HFFc6 (cell line): Measurements from ENCODE around the gene RNU6-9. TPM values are rescaled to one million over a fixed set of nuclear protein-coding genes. Genes with fewer than 3 reads are reported as not detected.

Experiments used
- DNase-seq: peaks from one replicate; pipeline ENCODE4 v3.0.0-alpha.2; 2018
- H3K27ac Mint-ChIP-seq: 2 replicates; pipeline ENCODE4 v1.8.0; 2020; ENCODE audit warnings: mild to moderate bottlenecking, mixed read lengths
- H3K27me3 Mint-ChIP-seq: 2 replicates; pipeline ENCODE4 v1.8.0; 2021; ENCODE audit warnings: mild to moderate bottlenecking, moderate library complexity, mixed read lengths; ENCODE audit not compliant: insufficient read depth
- H3K36me3 Mint-ChIP-seq: 2 replicates; pipeline ENCODE4 v1.8.0; 2021; ENCODE audit warnings: low read depth, mixed read lengths
- H3K4me1 Mint-ChIP-seq: 2 replicates; pipeline ENCODE4 v1.8.0; 2020; ENCODE audit warnings: low read depth, mixed read lengths
- H3K4me3 Mint-ChIP-seq: 2 replicates; pipeline ENCODE4 v1.8.0; 2020; ENCODE audit warnings: mild to moderate bottlenecking, moderate library complexity, mixed read lengths
- H3K9me3 Mint-ChIP-seq: 2 replicates; pipeline ENCODE4 v1.8.0; 2020; ENCODE audit warnings: mild to moderate bottlenecking, mixed read lengths
- total RNA-seq, 6 experiments: library from RNA; stranded (reverse); fragmentation: NEBNext Ultra II Directional; extraction: Animal tissue kit (Norgen Biotek cat#: 25700); gene quantifications; 2 replicates in 1 of 6; 3 replicates in 5 of 6; pipeline ENCODE4 v1.2.3, GENCODE V29; 2021
- TF ChIP-seq, protein P1 (sequence below): fragments of 200-600 bp; sonication (generic); IDR thresholded peaks from 2 replicates; pipeline ENCODE4 v1.5.0; 2021; ENCODE audit warnings: antibody characterized with exemption, mild to moderate bottlenecking

The RNU6-9 gene
- total RNA-seq, 6 experiments from 2014 or later: not detected

DNA sequence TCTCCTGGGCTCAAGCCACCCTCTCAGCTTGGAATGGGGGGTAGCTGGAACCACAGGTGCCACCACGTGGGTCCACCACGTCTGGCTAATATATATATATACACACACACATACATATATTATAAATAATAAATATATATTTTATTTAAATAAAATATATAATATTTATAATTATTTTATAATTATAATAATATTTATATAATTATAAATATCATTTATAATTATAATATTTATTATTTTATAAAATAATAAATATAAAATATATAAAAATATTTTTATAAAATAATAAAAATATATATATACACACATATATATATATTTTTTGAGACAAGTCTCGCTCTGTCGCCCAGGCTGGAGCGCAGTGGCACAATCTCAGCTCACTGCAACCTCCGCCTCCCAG is 38.7 kb upstream of the RNU6-9 start:
- DNase-seq: no peak
- Mint-ChIP-seq H3K27ac (no peak overlapping the region), H3K9me3 (no peaks in the 10 kb centered on the region), H3K27me3 (peaks cover 4% of the 10 kb centered on the region; the same call in 1 of the 2 replicates), H3K36me3 (no peaks in the 10 kb centered on the region), H3K4me3 (no peak overlapping the region), H3K4me1 (no peaks in the 10 kb centered on the region)
- TF ChIP-seq, protein P1, sequence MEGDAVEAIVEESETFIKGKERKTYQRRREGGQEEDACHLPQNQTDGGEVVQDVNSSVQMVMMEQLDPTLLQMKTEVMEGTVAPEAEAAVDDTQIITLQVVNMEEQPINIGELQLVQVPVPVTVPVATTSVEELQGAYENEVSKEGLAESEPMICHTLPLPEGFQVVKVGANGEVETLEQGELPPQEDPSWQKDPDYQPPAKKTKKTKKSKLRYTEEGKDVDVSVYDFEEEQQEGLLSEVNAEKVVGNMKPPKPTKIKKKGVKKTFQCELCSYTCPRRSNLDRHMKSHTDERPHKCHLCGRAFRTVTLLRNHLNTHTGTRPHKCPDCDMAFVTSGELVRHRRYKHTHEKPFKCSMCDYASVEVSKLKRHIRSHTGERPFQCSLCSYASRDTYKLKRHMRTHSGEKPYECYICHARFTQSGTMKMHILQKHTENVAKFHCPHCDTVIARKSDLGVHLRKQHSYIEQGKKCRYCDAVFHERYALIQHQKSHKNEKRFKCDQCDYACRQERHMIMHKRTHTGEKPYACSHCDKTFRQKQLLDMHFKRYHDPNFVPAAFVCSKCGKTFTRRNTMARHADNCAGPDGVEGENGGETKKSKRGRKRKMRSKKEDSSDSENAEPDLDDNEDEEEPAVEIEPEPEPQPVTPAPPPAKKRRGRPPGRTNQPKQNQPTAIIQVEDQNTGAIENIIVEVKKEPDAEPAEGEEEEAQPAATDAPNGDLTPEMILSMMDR: no peak

DNA sequence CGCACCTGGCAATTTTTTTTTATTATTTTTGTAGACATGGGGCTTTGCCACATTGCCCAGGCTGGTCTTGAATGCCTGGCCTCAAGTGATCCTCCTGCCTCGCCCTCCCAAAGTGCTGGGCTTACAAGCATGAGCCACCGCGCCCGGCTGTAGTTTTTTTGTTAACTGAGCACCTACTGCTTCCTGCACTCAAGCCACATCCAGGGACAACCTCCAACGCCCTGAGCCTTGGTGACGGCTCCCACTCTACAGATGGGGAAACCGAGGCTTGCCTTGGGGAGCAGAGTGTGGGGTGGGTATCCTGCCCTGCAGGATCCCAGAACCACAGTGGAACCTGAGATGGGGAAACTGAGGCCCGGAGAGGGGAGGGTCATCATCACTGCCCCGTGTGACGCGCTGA is 38.1 kb upstream of the RNU6-9 start:
- Mint-ChIP-seq H3K36me3 (no peaks in the 10 kb centered on the region), H3K27ac (no peak overlapping the region), H3K4me3 (no peak overlapping the region), H3K9me3 (no peaks in the 10 kb centered on the region), H3K4me1 (no peaks in the 10 kb centered on the region), H3K27me3 (peaks cover 4% of the 10 kb centered on the region; the same call in 1 of the 2 replicates)
- TF ChIP-seq, protein P1: no peak
- no peak for DNase-seq

DNA sequence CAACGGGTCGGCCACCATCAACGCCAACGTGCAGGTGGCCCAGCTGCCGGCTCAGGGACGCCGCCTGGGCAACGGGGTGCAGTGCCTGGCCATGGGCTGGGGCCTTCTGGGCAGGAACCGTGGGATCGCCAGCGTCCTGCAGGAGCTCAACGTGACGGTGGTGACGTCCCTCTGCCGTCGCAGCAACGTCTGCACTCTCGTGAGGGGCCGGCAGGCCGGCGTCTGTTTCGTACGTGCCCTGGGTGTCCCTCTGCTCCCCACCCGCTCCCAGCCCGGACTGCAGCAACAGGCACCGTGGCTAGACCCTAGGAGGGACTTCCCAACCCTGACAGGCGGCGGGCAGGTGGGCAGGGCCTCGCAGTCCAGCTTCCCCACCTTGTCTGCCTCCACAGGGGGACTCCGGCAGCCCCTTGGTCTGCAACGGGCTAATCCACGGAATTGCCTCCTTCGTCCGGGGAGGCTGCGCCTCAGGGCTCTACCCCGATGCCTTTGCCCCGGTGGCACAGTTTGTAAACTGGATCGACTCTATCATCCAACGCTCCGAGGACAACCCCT is 37.6 kb upstream of the RNU6-9 start:
- no peaks in the 10 kb centered on the region for H3K9me3 Mint-ChIP-seq
- H3K36me3 Mint-ChIP-seq: no peaks in the 10 kb centered on the region
- TF ChIP-seq, protein P1: no peak
- no peak overlapping the region for H3K27ac Mint-ChIP-seq
- peaks cover 4% of the 10 kb centered on the region; the same call in 1 of the 2 replicates for H3K27me3 Mint-ChIP-seq
- H3K4me1 Mint-ChIP-seq: no peaks in the 10 kb centered on the region
- DNase-seq: no peak
- no peak overlapping the region for H3K4me3 Mint-ChIP-seq

DNA sequence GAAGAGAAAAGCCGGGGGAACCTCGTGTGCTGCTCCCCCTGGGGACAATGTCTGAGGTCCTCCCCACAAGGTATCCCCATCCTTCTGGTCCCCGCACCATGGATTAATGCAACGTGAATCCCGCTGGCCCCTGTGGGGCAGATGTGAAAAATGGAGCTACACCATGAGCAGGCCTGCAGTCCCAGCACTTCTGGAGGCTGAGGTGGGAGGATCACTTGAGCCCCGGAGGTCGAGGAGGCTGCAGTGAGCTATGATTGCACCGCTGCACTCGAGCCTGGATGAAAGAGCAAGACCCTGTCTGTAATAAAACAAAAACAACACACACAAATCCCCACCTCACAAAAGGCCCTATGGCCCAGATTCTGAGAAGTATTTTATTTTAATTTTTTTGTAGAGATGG is 35.0 kb upstream of the RNU6-9 start:
- Mint-ChIP-seq H3K36me3 (no peaks in the 10 kb centered on the region), H3K4me3 (no peak overlapping the region), H3K27me3 (peaks cover 4% of the 10 kb centered on the region; the same call in 1 of the 2 replicates), H3K27ac (no peak overlapping the region), H3K4me1 (no peaks in the 10 kb centered on the region; the same call in 1 of the 2 replicates), H3K9me3 (0 out of 2 replicates have a peak, but pooled peaks cover 3% of the 10 kb centered on the region)
- TF ChIP-seq, protein P1: no peak
- DNase-seq: no peak

DNA sequence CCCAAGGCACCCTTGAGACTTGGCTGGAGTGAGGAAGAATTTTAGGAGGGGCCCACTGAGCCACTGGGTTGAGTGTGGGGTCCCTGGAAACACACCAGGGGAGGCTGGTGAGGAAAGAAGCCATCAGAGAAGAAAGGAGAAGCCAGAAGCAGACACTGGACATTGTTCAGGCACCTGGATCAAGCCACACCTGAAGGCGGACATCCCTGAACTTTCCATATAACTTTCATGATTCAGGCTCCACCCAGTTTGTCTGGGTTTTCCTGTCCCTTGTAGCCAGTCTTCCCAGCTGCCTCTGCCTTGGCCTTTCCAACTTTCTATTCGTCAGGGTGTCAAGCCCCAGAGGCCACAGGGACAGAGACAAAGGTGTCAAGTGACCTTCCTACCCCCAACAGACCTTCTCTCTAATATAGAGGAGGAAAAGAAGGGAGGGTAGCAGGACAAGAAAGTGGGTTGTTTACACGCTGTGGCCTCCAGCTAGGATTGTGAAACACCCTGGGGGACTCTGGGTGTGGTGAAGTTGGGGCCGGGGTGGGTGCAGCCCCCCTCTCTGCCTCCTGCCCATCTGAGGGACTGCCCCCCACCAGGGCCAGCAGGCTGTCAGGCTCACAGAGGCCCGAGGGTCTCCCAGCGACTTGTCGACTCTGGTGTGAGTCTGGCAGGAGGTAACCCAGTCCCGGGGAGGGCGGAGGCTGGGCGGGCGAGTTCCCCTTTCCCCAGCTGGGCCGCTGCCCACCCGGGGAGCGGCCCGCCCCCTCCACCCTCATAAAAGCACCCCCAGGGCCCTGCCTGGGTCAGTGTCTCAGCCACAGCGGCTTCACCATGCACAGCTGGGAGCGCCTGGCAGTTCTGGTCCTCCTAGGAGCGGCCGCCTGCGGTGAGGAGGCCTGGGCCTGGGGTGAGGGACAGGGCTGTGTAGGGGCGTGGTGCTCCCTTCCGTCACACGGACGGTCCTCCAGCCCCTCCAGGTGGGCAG is 34.1 kb upstream of the RNU6-9 start, which contains the start of gene CFD:
Gene CFD (plus strand): TSS at position 797 of the 976 bp plus-strand sequence. CDS start 26 bp downstream, at position 823.
- TF ChIP-seq, protein P1: no peak
- Mint-ChIP-seq H3K9me3 (0 out of 2 replicates have a peak, but pooled peaks cover 3% of the 10 kb centered on the region), H3K27ac (no peak within 1 kb of the TSS), H3K4me3 (no peak within 1 kb of the TSS), H3K4me1 (no peaks in the 10 kb centered on the region; the same call in 1 of the 2 replicates), H3K36me3 (no peaks in the 10 kb centered on the region), H3K27me3 (peaks cover 4% of the 10 kb centered on the region; the same call in 1 of the 2 replicates)
- DNase-seq: no peak
